Right lobe of liver (tissue), 4 donors: ENCODE data around the gene CCDC34.

Source experiments
- POLR2A ChIP-seq: fragments of 450-650 bp; IDR thresholded peaks from one replicate; pipeline ENCODE4 v1.6.1; 2017; ENCODE audit warnings: antibody characterized with exemption, mild to moderate bottlenecking
- TF ChIP-seq, protein P1 (sequence below), 4 donors: fragments of 200-600 bp in 3 of 4; fragments of 450-650 bp in 1 of 4; IDR thresholded peaks; one replicate each; pipeline versions ENCODE4 v1.5.1 to v1.8.0; 2016 to 2022; ENCODE audit warnings: antibody characterized with exemption in 4 of 4, mild to moderate bottlenecking in 2 of 4
- donor health status: DM: no; HTN: no; CAD: no.
- donor health status: DM: no; HTN: no; CAD: no.
- donor health status: DM: no; HTN: yes; CAD: no.

DNA sequence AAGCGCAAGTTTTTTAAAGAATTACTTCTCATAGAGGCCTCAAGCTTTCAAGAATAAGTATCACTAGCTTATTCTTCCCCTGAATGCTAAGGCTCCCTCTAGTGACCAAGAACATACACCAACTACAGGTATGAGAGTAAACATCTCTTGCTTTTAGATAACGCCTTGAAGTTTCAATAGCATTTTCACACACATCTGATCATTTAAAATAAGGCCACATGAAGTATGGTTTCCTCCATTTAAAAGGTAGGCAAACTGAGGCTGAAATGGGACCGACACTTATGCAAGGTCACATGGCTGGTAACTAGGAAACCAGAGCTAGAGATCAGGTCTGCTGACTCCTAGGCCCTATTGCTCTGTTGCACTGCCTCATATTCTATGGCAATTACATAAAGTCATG is 66.5 kb downstream of the CCDC34 start:
- TF ChIP-seq, protein P1, sequence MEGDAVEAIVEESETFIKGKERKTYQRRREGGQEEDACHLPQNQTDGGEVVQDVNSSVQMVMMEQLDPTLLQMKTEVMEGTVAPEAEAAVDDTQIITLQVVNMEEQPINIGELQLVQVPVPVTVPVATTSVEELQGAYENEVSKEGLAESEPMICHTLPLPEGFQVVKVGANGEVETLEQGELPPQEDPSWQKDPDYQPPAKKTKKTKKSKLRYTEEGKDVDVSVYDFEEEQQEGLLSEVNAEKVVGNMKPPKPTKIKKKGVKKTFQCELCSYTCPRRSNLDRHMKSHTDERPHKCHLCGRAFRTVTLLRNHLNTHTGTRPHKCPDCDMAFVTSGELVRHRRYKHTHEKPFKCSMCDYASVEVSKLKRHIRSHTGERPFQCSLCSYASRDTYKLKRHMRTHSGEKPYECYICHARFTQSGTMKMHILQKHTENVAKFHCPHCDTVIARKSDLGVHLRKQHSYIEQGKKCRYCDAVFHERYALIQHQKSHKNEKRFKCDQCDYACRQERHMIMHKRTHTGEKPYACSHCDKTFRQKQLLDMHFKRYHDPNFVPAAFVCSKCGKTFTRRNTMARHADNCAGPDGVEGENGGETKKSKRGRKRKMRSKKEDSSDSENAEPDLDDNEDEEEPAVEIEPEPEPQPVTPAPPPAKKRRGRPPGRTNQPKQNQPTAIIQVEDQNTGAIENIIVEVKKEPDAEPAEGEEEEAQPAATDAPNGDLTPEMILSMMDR (IDR thresholded peaks at IDR 0.05), result peak; percentile 57 to 78 (median 71)
- TF ChIP-seq POLR2A, result no peak
